ENCODE results near the gene FBXW5. TPM values are rescaled to one million over a fixed set of nuclear protein-coding genes. Genes with fewer than 3 reads are reported as not detected.

The FBXW5 gene
- total RNA-seq, 1 donor from 2014 or later: 45.4 TPM

GRCh38 chr9:136943291-136944211 is 987 bp downstream of the FBXW5 start:
- H3K27me3 ChIP-seq (ENCODE audit: control insufficient read depth in 3 of 3, insufficient read depth in 3 of 3, low read length in 3 of 3): no peaks in the 10 kb centered on the region
- peak overlapping the region; percentile 88 to 98 (median 93) for H3K9ac ChIP-seq (ENCODE audit: low read depth in 1 of 3, low read length in 3 of 3)
- H3K4me3 ChIP-seq (ENCODE audit: low read length in 3 of 3): peak overlapping the region; percentile 75 to 90 (median 85)
- H3K27ac ChIP-seq (ENCODE audit: low read depth, low read length): peak overlapping the region; percentile 97
- peaks cover 25 to 32% (median 26%) of the 10 kb centered on the region in 3 donors for H3K36me3 ChIP-seq (ENCODE audit: control insufficient read depth in 3 of 3, insufficient read depth in 3 of 3, low read length in 3 of 3)
- H3K4me1 ChIP-seq (ENCODE audit: control insufficient read depth in 3 of 3, insufficient read depth in 3 of 3, low read length in 3 of 3): peaks cover 46 to 74% (median 68%) of the 10 kb centered on the region in 3 donors
- peaks cover 0 to 2% (median 0%) of the 10 kb centered on the region in 3 donors for H3K9me3 ChIP-seq (ENCODE audit: control insufficient read depth in 3 of 3, low read length in 3 of 3)

GRCh38 chr9:136942881-136943230 is 1.7 kb downstream of the FBXW5 start:
- H3K27me3 ChIP-seq (ENCODE audit: control insufficient read depth in 3 of 3, insufficient read depth in 3 of 3, low read length in 3 of 3): no peaks in the 10 kb centered on the region
- H3K4me1 ChIP-seq (ENCODE audit: control insufficient read depth in 3 of 3, insufficient read depth in 3 of 3, low read length in 3 of 3): peaks cover 42 to 71% (median 64%) of the 10 kb centered on the region in 3 donors
- H3K27ac ChIP-seq (ENCODE audit: low read depth, low read length): peak overlapping the region; percentile 97
- peaks cover 0 to 2% (median 0%) of the 10 kb centered on the region in 3 donors for H3K9me3 ChIP-seq (ENCODE audit: control insufficient read depth in 3 of 3, low read length in 3 of 3)
- peak overlapping the region in 2 of 3 donors; percentile 93 to 98 for H3K9ac ChIP-seq (ENCODE audit: low read depth in 1 of 3, low read length in 3 of 3)
- peaks cover 25 to 32% (median 26%) of the 10 kb centered on the region in 3 donors for H3K36me3 ChIP-seq (ENCODE audit: control insufficient read depth in 3 of 3, insufficient read depth in 3 of 3, low read length in 3 of 3)
- peak overlapping the region in 2 of 3 donors; percentile 85 to 90 for H3K4me3 ChIP-seq (ENCODE audit: low read length in 3 of 3)

- Histone ChIP-seq H3K4me3 (ENCODE audit: low read length in 3 of 3) (peak overlapping the region in 2 of 3 donors; percentile 85 to 90), H3K27ac (ENCODE audit: low read depth, low read length) (peak overlapping the region; percentile 97), H3K9me3 (ENCODE audit: control insufficient read depth in 3 of 3, low read length in 3 of 3) (peaks cover 0 to 2% (median 0%) of the 10 kb centered on the region in 3 donors), H3K27me3 (ENCODE audit: control insufficient read depth in 3 of 3, insufficient read depth in 3 of 3, low read length in 3 of 3) (no peaks in the 10 kb centered on the region), H3K36me3 (ENCODE audit: control insufficient read depth in 3 of 3, insufficient read depth in 3 of 3, low read length in 3 of 3) (peaks cover 25 to 32% (median 29%) of the 10 kb centered on the region in 3 donors), H3K9ac (ENCODE audit: low read depth in 1 of 3, low read length in 3 of 3) (peak overlapping the region in 2 of 3 donors; percentile 93 to 98), H3K4me1 (ENCODE audit: control insufficient read depth in 3 of 3, insufficient read depth in 3 of 3, low read length in 3 of 3) (peaks cover 37 to 71% (median 58%) of the 10 kb centered on the region in 3 donors)
Measured at GRCh38 chr9:136942112-136942880, 2.2 kb downstream of the FBXW5 start.

GRCh38 chr9:136941231-136942111 is 3.1 kb downstream of the FBXW5 start:
- H3K9ac ChIP-seq (ENCODE audit: low read depth in 1 of 3, low read length in 3 of 3): peak overlapping the region in 1 of 3 donors; percentile 98
- peak overlapping the region in 1 of 3 donors; percentile 90 for H3K4me3 ChIP-seq (ENCODE audit: low read length in 3 of 3)
- H3K27ac ChIP-seq (ENCODE audit: low read depth, low read length): peak overlapping the region; percentile 97
- peaks cover 0 to 2% (median 0%) of the 10 kb centered on the region in 3 donors for H3K9me3 ChIP-seq (ENCODE audit: control insufficient read depth in 3 of 3, low read length in 3 of 3)
- H3K27me3 ChIP-seq (ENCODE audit: control insufficient read depth in 3 of 3, insufficient read depth in 3 of 3, low read length in 3 of 3): no peaks in the 10 kb centered on the region
- H3K4me1 ChIP-seq (ENCODE audit: control insufficient read depth in 3 of 3, insufficient read depth in 3 of 3, low read length in 3 of 3): peaks cover 35 to 62% (median 50%) of the 10 kb centered on the region in 3 donors
- peaks cover 25 to 32% (median 29%) of the 10 kb centered on the region in 3 donors for H3K36me3 ChIP-seq (ENCODE audit: control insufficient read depth in 3 of 3, insufficient read depth in 3 of 3, low read length in 3 of 3)

GRCh38 chr9:136940526-136941230 is 3.9 kb downstream of the FBXW5 start:
- peaks cover 0 to 2% (median 0%) of the 10 kb centered on the region in 3 donors for H3K9me3 ChIP-seq (ENCODE audit: control insufficient read depth in 3 of 3, low read length in 3 of 3)
- peak overlapping the region; percentile 97 for H3K27ac ChIP-seq (ENCODE audit: low read depth, low read length)
- H3K27me3 ChIP-seq (ENCODE audit: control insufficient read depth in 3 of 3, insufficient read depth in 3 of 3, low read length in 3 of 3): no peaks in the 10 kb centered on the region
- peaks cover 25 to 32% (median 29%) of the 10 kb centered on the region in 3 donors for H3K36me3 ChIP-seq (ENCODE audit: control insufficient read depth in 3 of 3, insufficient read depth in 3 of 3, low read length in 3 of 3)
- peak overlapping the region; percentile 62 to 98 (median 70) for H3K9ac ChIP-seq (ENCODE audit: low read depth in 1 of 3, low read length in 3 of 3)
- H3K4me3 ChIP-seq (ENCODE audit: low read length in 3 of 3): peak overlapping the region in 2 of 3 donors; percentile 40 to 90
- peaks cover 35 to 60% (median 47%) of the 10 kb centered on the region in 3 donors for H3K4me1 ChIP-seq (ENCODE audit: control insufficient read depth in 3 of 3, insufficient read depth in 3 of 3, low read length in 3 of 3)

- Histone ChIP-seq H3K27ac (ENCODE audit: low read depth, low read length) (peak overlapping the region; percentile 97), H3K4me3 (ENCODE audit: low read length in 3 of 3) (peak overlapping the region in 2 of 3 donors; percentile 40 to 90), H3K9me3 (ENCODE audit: control insufficient read depth in 3 of 3, low read length in 3 of 3) (peaks cover 0 to 2% (median 0%) of the 10 kb centered on the region in 3 donors), H3K4me1 (ENCODE audit: control insufficient read depth in 3 of 3, insufficient read depth in 3 of 3, low read length in 3 of 3) (peaks cover 35 to 58% (median 47%) of the 10 kb centered on the region in 3 donors), H3K36me3 (ENCODE audit: control insufficient read depth in 3 of 3, insufficient read depth in 3 of 3, low read length in 3 of 3) (peaks cover 25 to 32% (median 29%) of the 10 kb centered on the region in 3 donors), H3K9ac (ENCODE audit: low read depth in 1 of 3, low read length in 3 of 3) (peak overlapping the region; percentile 70 to 98 (median 70)), H3K27me3 (ENCODE audit: control insufficient read depth in 3 of 3, insufficient read depth in 3 of 3, low read length in 3 of 3) (no peaks in the 10 kb centered on the region)
Measured at GRCh38 chr9:136939996-136940525, 4.5 kb downstream of the FBXW5 start.

- H3K4me1 ChIP-seq (ENCODE audit: control insufficient read depth in 3 of 3, insufficient read depth in 3 of 3, low read length in 3 of 3): peaks cover 35 to 54% (median 43%) of the 10 kb centered on the region in 3 donors
- H3K9ac ChIP-seq (ENCODE audit: low read depth in 1 of 3, low read length in 3 of 3): peak overlapping the region; percentile 61 to 98 (median 70)
- peak overlapping the region in 1 of 3 donors; percentile 49 for H3K4me3 ChIP-seq (ENCODE audit: low read length in 3 of 3)
- H3K27me3 ChIP-seq (ENCODE audit: control insufficient read depth in 3 of 3, insufficient read depth in 3 of 3, low read length in 3 of 3): no peaks in the 10 kb centered on the region
- H3K36me3 ChIP-seq (ENCODE audit: control insufficient read depth in 3 of 3, insufficient read depth in 3 of 3, low read length in 3 of 3): peaks cover 25 to 32% (median 29%) of the 10 kb centered on the region in 3 donors
- peaks cover 0 to 2% (median 0%) of the 10 kb centered on the region in 3 donors for H3K9me3 ChIP-seq (ENCODE audit: control insufficient read depth in 3 of 3, low read length in 3 of 3)
- H3K27ac ChIP-seq (ENCODE audit: low read depth, low read length): peak overlapping the region; percentile 97
Measured at GRCh38 chr9:136939431-136939995, 5.0 kb downstream of the FBXW5 start.

- Histone ChIP-seq H3K9ac (ENCODE audit: low read depth in 1 of 3, low read length in 3 of 3) (peak overlapping the region in 1 of 3 donors; percentile 16), H3K27me3 (ENCODE audit: control insufficient read depth in 3 of 3, insufficient read depth in 3 of 3, low read length in 3 of 3) (no peaks in the 10 kb centered on the region), H3K9me3 (ENCODE audit: control insufficient read depth in 3 of 3, low read length in 3 of 3) (peaks cover 0 to 2% (median 0%) of the 10 kb centered on the region in 3 donors), H3K27ac (ENCODE audit: low read depth, low read length) (peak overlapping the region; percentile 2), H3K4me1 (ENCODE audit: control insufficient read depth in 3 of 3, insufficient read depth in 3 of 3, low read length in 3 of 3) (peaks cover 22 to 46% (median 30%) of the 10 kb centered on the region in 3 donors), H3K4me3 (ENCODE audit: low read length in 3 of 3) (no peak overlapping the region), H3K36me3 (ENCODE audit: control insufficient read depth in 3 of 3, insufficient read depth in 3 of 3, low read length in 3 of 3) (peaks cover 22 to 25% (median 23%) of the 10 kb centered on the region in 3 donors)
Measured at GRCh38 chr9:136937186-136938001, 7.1 kb downstream of the FBXW5 start.

All from skeletal muscle tissue (tissue), 4 donors.